HCT116 (cell line): ENCODE data around the gene AP5M1. TPM values are rescaled to one million over a fixed set of nuclear protein-coding genes. Genes with fewer than 3 reads are reported as not detected.

ENCODE experiments used
- ATAC-seq: fragments of 200-7000 bp; cut with Tn5 transposase; 2 replicates; pipeline ENCODE4 v1.9.1; 2020; ENCODE audit warnings: mild to moderate bottlenecking, moderate library complexity
- BruUV-seq: library from RNA; stranded (reverse); fragments of 400-500 nt; replicated peaks from 2 replicates; lab custom pipeline; 2021; lab: Mats Ljungman, UMichigan
- CTCF ChIA-PET: fragments of 300-600 bp; sonication (Branson Sonifier 250); formaldehyde crosslinking; loops from one replicate; lab custom pipeline; 2021; ENCODE audit warnings: antibody characterized with exemption; lab: Charles Lee
- POLR2A ChIA-PET: fragments of 300-600, 350-600 bp; sonication (Branson Sonifier 250); formaldehyde crosslinking; loops from one replicate; lab custom pipeline; 2021; ENCODE audit warnings: antibody characterized with exemption; lab: Charles Lee
- RAD21 ChIA-PET, 2 experiments: fragments of 300-600 bp; sonication (Branson Sonifier 250); formaldehyde crosslinking; loops; one replicate each; lab custom pipeline; 2023; ENCODE audit warnings: low total read pairs in 2 of 2; ENCODE audit not compliant: uncharacterized antibody in 2 of 2, unreplicated experiment in 2 of 2, low non-redundant PET in 1 of 2; lab: Charles Lee
- DNase-seq: peaks from one replicate; pipeline ENCODE4 v3.0.0-alpha.2; 2010; ENCODE audit warnings: low read depth, low spot score
- H2AFZ ChIP-seq: fragments of 200-600 bp; shearing (Covaris generic), sonication (generic); 2 replicates; pipeline ENCODE4 v1.6.1; 2017; ENCODE audit warnings: low read depth, mixed run types, mixed read lengths, antibody characterized with exemption, low read length; ENCODE audit not compliant: poor library complexity, severe bottlenecking
- H3K27ac ChIP-seq: 2 replicates; pipeline ENCODE4 v1.5.1; 2012; ENCODE audit warnings: low read depth, low read length
- H3K27me3 ChIP-seq: fragments of 200-600 bp; sonication (generic); 2 replicates; pipeline ENCODE4 v1.6.1; 2016; ENCODE audit warnings: mixed run types, low read length, mixed read lengths; ENCODE audit not compliant: insufficient read depth
- H3K36me3 ChIP-seq, 2 experiments: fragments of 200-500 bp in 1 of 2; fragments of 200-600 bp in 1 of 2; sonication (Bioruptor generic) in 1 of 2; sonication (generic) in 1 of 2; 2 replicates each; pipeline versions ENCODE4 v1.5.1 to v1.6.1; 2014 to 2016; ENCODE audit warnings: low read length in 2 of 2, inconsistent platforms in 1 of 2, mixed read lengths in 1 of 2, mixed run types in 1 of 2; ENCODE audit not compliant: insufficient read depth in 2 of 2, control insufficient read depth in 1 of 2
- H3K4me1 ChIP-seq, 2 experiments: fragments of 200-600 bp in 1 of 2; sonication (generic) in 1 of 2; 2 replicates each; pipeline versions ENCODE4 v1.5.1 to v1.6.1; 2012 to 2017; ENCODE audit warnings: low read length in 2 of 2, inconsistent platforms in 1 of 2, mild to moderate bottlenecking in 1 of 2, mixed read lengths in 1 of 2, mixed run types in 1 of 2, moderate library complexity in 1 of 2; ENCODE audit not compliant: insufficient read depth in 2 of 2, control insufficient read depth in 1 of 2
- H3K4me2 ChIP-seq: fragments of 200-600 bp; sonication (generic); 2 replicates; pipeline ENCODE4 v1.6.1; 2017; ENCODE audit warnings: mixed run types, low read length, mixed read lengths
- H3K4me3 ChIP-seq, 2 experiments: fragments of 200-600 bp in 1 of 2; sonication (generic) in 1 of 2; replicated peaks in 1 of 2; 2 replicates each; pipeline ENCODE4 v1.5.1; 2011 to 2016; ENCODE audit warnings: low read length in 2 of 2, control low read depth in 1 of 2, low read depth in 1 of 2, mild to moderate bottlenecking in 1 of 2, mixed read lengths in 1 of 2, mixed run types in 1 of 2
- H3K79me2 ChIP-seq: fragments of 200-600 bp; sonication (generic); 2 replicates; pipeline ENCODE4 v1.6.1; 2017; ENCODE audit warnings: mild to moderate bottlenecking, mixed run types, low read length, moderate library complexity, mixed read lengths; ENCODE audit not compliant: insufficient read depth
- H3K9ac ChIP-seq: fragments of 200-600 bp; sonication (generic); 2 replicates; pipeline ENCODE4 v1.6.1; 2016; ENCODE audit warnings: low read length, mixed read lengths
- H3K9me2 ChIP-seq: fragments of 200-600 bp; sonication (generic), shearing (Covaris generic); 2 replicates; pipeline ENCODE4 v1.6.1; 2017; ENCODE audit warnings: mixed run types, mild to moderate bottlenecking, moderate library complexity; ENCODE audit not compliant: insufficient read depth
- H3K9me3 ChIP-seq, 2 experiments: fragments of 200-500 bp in 1 of 2; fragments of 200-600 bp in 1 of 2; sonication (Bioruptor generic) in 1 of 2; sonication (generic) in 1 of 2; 2 replicates each; pipeline ENCODE4 v1.6.1; 2014 to 2017; ENCODE audit warnings: low read length in 2 of 2, mixed read lengths in 2 of 2, inconsistent platforms in 1 of 2, low read depth in 1 of 2, mild to moderate bottlenecking in 1 of 2, mixed run types in 1 of 2, moderate library complexity in 1 of 2; ENCODE audit not compliant: control insufficient read depth in 1 of 2, insufficient read depth in 1 of 2
- H4K20me1 ChIP-seq: fragments of 200-600 bp; sonication (generic), shearing (Covaris generic); 2 replicates; pipeline ENCODE4 v1.6.1; 2017; ENCODE audit warnings: mixed run types, mild to moderate bottlenecking, moderate library complexity; ENCODE audit not compliant: insufficient read depth
- CEBPB ChIP-seq: IDR thresholded peaks from 2 replicates; pipeline ENCODE4 v1.6.1; 2012; ENCODE audit warnings: low read depth
- EZH2phosphoT487 ChIP-seq: fragments of 200-600 bp; IDR thresholded peaks from 2 replicates; pipeline ENCODE4 v1.6.1; 2018; ENCODE audit warnings: antibody characterized with exemption, borderline replicate concordance
- FOSL1 ChIP-seq: IDR thresholded peaks from 2 replicates; pipeline ENCODE4 v1.6.1; 2012; ENCODE audit warnings: low read depth
- RAD21 ChIP-seq: IDR thresholded peaks from 2 replicates; pipeline ENCODE4 v1.6.1; 2012; ENCODE audit warnings: low read depth, mild to moderate bottlenecking
- SIN3A ChIP-seq: IDR thresholded peaks from 2 replicates; pipeline ENCODE4 v1.6.1; 2012; ENCODE audit warnings: low read depth
- SRF ChIP-seq: IDR thresholded peaks from 2 replicates; pipeline ENCODE4 v1.6.1; 2012; ENCODE audit warnings: low read depth
- TCF7L2 ChIP-seq: IDR thresholded peaks from 2 replicates; pipeline ENCODE4 v1.7.0; 2011; ENCODE audit warnings: borderline replicate concordance, inconsistent platforms; ENCODE audit not compliant: insufficient read depth, insufficient read length; ENCODE audit errors: extremely low read depth
- YY1 ChIP-seq: IDR thresholded peaks from 2 replicates; pipeline ENCODE4 v1.6.1; 2011; ENCODE audit warnings: low read length, low read depth, moderate library complexity, mild to moderate bottlenecking; ENCODE audit not compliant: insufficient replicate concordance; ENCODE audit errors: extremely low read depth
- ZFX ChIP-seq: fragments of 450-650 bp; IDR thresholded peaks from 2 replicates; pipeline ENCODE4 v1.6.1; 2017
- intact Hi-C: fragments of 100-400 bp; cut with micrococcal nuclease; formaldehyde crosslinking; loops from 2 replicates; pipeline ENCODE4 v1.10.0; 2022
- total RNA-seq: library from RNA; stranded (reverse); gene quantifications from one replicate; pipeline ENCODE4 v1.2.1, GENCODE V29; 2021; ENCODE audit not compliant: unreplicated experiment
- TF ChIP-seq, protein P1 (sequence below): IDR thresholded peaks from 2 replicates; pipeline ENCODE4 v1.6.1; 2012

Gene AP5M1
- total RNA-seq, 1 experiment from 2014 or later: 25.3 TPM

GRCh38 chr14:57319636-57320192 lies 50.9 kb downstream of the AP5M1 start:
- intact Hi-C loops: loop anchor here (5.0 kb wide), 1 partner anchor 657 kb away; no protein-coding TSS in a partner anchor
- POLR2A ChIA-PET: no interaction called here
- no TSS peak for BruUV-seq

GRCh38 chr14:57323721-57324120 lies 55.0 kb downstream of the AP5M1 start:
- ChIA-PET POLR2A (no interaction called here), CTCF (no interaction called here), RAD21 (no interaction called here)
- Histone ChIP-seq H3K27me3 (peaks cover 20% of the 10 kb centered on the region; the same call in 1 of the 2 replicates), H4K20me1 (no peaks in the 10 kb centered on the region), H3K27ac (no peak overlapping the region), H3K9me2 (no peaks in the 10 kb centered on the region), H2AFZ (no peak overlapping the region), H3K4me2 (no peak overlapping the region), H3K79me2 (no peaks in the 10 kb centered on the region), H3K4me1 (no peaks in the 10 kb centered on the region), H3K4me3 (no peak overlapping the region), H3K9ac (no peak overlapping the region), H3K36me3 (no peaks in the 10 kb centered on the region)
- no peak for ATAC-seq
- DNase-seq: no peak
- no peak for TF ChIP-seq YY1
- TF ChIP-seq, all 23 proteins: peak for 0
- BruUV-seq: no TSS peak
- intact Hi-C loops: no loop called here
- H3K9me3 ChIP-seq: no peaks in the 10 kb centered on the region

More at GRCh38 chr14:57319636-57320192, 50.9 kb downstream of the AP5M1 start:
- no peak overlapping the region for H2AFZ ChIP-seq
- no peak overlapping the region for H3K27ac ChIP-seq
- H4K20me1 ChIP-seq: no peaks in the 10 kb centered on the region
- no peak overlapping the region for H3K9ac ChIP-seq
- TF ChIP-seq EZH2phosphoT487: no peak
- no peak for TF ChIP-seq RAD21
- no peak for TF ChIP-seq FOSL1
- no peak for TF ChIP-seq CEBPB
- TF ChIP-seq TCF7L2: no peak
- TF ChIP-seq, protein P1, sequence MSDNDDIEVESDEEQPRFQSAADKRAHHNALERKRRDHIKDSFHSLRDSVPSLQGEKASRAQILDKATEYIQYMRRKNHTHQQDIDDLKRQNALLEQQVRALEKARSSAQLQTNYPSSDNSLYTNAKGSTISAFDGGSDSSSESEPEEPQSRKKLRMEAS: no peak
- no peak for TF ChIP-seq ZFX
- no peak for TF ChIP-seq SIN3A
- TF ChIP-seq SRF: no peak
- H3K79me2 ChIP-seq: no peaks in the 10 kb centered on the region
- H3K9me2 ChIP-seq: no peaks in the 10 kb centered on the region
- H3K36me3 ChIP-seq: no peaks in the 10 kb centered on the region
- no peak overlapping the region for H3K4me2 ChIP-seq
- H3K4me3 ChIP-seq: no peak overlapping the region
- no peak for ATAC-seq
- no peak for DNase-seq
- ChIA-PET CTCF (no interaction called here), RAD21 (no interaction called here)
- no peaks in the 10 kb centered on the region for H3K9me3 ChIP-seq
- H3K27me3 ChIP-seq: peaks cover 20% of the 10 kb centered on the region; the same call in 1 of the 2 replicates
- no peaks in the 10 kb centered on the region for H3K4me1 ChIP-seq
